Ovary (tissue), 3 donors: ENCODE data around the gene TMSB15B.

ENCODE experiments used
- EP300 ChIP-seq: sonication (generic); formaldehyde crosslinking; IDR thresholded peaks from one replicate; pipeline ENCODE4 v1.6.1; 2017; ENCODE audit warnings: antibody characterized with exemption
- POLR2A ChIP-seq: fragments of 450-650 bp; IDR thresholded peaks from one replicate; pipeline ENCODE4 v1.6.1; 2017; ENCODE audit warnings: antibody characterized with exemption, mild to moderate bottlenecking, moderate library complexity
- TF ChIP-seq, protein P1 (sequence below), 3 donors: fragments of 450-650 bp in 2 of 3; fragments of 200-600 bp in 1 of 3; IDR thresholded peaks; one replicate each; pipeline versions ENCODE4 v1.5.1 to v1.8.0; 2016 to 2022; ENCODE audit warnings: antibody characterized with exemption in 3 of 3, mild to moderate bottlenecking in 1 of 3
- donor health status: DM: no; HTN: no; CAD: no.

DNA sequence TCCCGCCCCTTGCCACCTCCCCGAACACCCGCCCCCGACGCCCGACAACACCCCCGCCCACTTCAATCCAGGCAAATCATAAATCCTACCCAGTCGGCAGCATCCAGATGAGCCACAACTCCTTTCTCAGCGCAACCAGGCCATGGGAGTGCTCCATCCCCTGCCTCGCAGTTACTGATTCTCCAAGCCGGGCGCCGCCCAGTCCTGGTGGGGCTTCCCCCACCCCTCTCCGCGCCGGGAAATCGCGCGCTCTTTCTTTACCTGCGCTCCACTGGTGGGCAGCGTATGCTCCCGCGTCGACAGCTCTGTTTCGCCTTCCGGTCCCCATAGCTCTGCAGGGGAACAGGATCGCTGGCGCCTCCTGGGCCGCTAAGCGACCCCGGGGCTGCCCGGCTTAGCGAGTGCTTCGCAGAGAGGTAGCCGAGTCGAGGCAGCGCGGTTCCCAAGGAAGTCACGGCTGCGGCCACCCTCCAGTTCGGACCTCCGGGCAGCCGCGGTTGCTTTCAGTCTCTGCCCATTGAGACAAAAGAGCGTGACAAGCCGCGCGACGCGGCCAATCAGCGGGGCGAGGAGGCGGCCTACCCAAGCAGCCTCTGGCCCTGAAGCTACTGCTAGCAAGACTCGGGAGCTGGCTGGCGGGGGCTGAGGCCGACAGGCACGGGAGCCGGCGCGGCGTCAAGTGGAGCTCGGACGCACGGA is 43.7 kb upstream of the TMSB15B start:
- TF ChIP-seq, protein P1, sequence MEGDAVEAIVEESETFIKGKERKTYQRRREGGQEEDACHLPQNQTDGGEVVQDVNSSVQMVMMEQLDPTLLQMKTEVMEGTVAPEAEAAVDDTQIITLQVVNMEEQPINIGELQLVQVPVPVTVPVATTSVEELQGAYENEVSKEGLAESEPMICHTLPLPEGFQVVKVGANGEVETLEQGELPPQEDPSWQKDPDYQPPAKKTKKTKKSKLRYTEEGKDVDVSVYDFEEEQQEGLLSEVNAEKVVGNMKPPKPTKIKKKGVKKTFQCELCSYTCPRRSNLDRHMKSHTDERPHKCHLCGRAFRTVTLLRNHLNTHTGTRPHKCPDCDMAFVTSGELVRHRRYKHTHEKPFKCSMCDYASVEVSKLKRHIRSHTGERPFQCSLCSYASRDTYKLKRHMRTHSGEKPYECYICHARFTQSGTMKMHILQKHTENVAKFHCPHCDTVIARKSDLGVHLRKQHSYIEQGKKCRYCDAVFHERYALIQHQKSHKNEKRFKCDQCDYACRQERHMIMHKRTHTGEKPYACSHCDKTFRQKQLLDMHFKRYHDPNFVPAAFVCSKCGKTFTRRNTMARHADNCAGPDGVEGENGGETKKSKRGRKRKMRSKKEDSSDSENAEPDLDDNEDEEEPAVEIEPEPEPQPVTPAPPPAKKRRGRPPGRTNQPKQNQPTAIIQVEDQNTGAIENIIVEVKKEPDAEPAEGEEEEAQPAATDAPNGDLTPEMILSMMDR (IDR thresholded peaks at IDR 0.05) = no peak
- TF ChIP-seq POLR2A (no peak), EP300 (no peak)
